Endothelial cell of umbilical vein (primary cell): ENCODE measurements around the gene EP400. TPM values are rescaled to one million over a fixed set of nuclear protein-coding genes. Genes with fewer than 3 reads are reported as not detected.
"Not testable (repeated sequence)": the region's sequence is repeated elsewhere in the genome, so short reads cannot be mapped to it uniquely, and the experiment has no call there.

Source experiments
- BruUV-seq: library from RNA; stranded (reverse); fragments of 400-500 nt; replicated peaks from 2 replicates; lab custom pipeline; 2021; lab: Mats Ljungman, UMichigan
- CTCF ChIA-PET: fragments of 300-600, 350-600 bp; sonication (Branson Sonifier 250); formaldehyde crosslinking; loops from one replicate; lab custom pipeline; 2021; ENCODE audit warnings: antibody characterized with exemption, inconsistent platforms; lab: Charles Lee
- POLR2A ChIA-PET: fragments of 300-600, 350-600 bp; sonication (Branson Sonifier 250); formaldehyde crosslinking; loops from one replicate; lab custom pipeline; 2021; ENCODE audit warnings: antibody characterized with exemption, inconsistent platforms; lab: Charles Lee
- DNase-seq: peaks from one replicate; pipeline ENCODE4 v3.0.0-alpha.2; 2011; ENCODE audit warnings: low read depth, low spot score
- FAIRE-seq: peaks from 2 replicates; lab custom pipeline; 2011; peaks lifted over from hg19 to GRCh38; lab: Jason Lieb, UNC
- H2AFZ ChIP-seq: 2 replicates; pipeline ENCODE4 v1.6.0; 2012; ENCODE audit warnings: low read depth, low read length, control low read depth, inconsistent platforms
- H3K27ac ChIP-seq: 2 replicates; pipeline ENCODE4 v1.5.1; 2011; ENCODE audit warnings: low read depth, mild to moderate bottlenecking, control low read depth, low read length, moderate library complexity; ENCODE audit not compliant: insufficient read depth
- H3K27me3 ChIP-seq, 2 experiments: 2 replicates each; pipeline versions ENCODE4 v1.6.0 to v1.6.1; 2011; ENCODE audit warnings: low read length in 2 of 2, mixed read lengths in 1 of 2; ENCODE audit not compliant: control insufficient read depth in 2 of 2, insufficient read depth in 2 of 2
- H3K36me3 ChIP-seq, 2 experiments: 2 replicates in 1 of 2; 3 replicates in 1 of 2; pipeline ENCODE4 v1.5.1; 2011; ENCODE audit warnings: low read length in 2 of 2, mild to moderate bottlenecking in 1 of 2, moderate library complexity in 1 of 2; ENCODE audit not compliant: control insufficient read depth in 2 of 2, insufficient read depth in 2 of 2; ENCODE audit errors: extremely low read depth in 1 of 2
- H3K4me1 ChIP-seq: 3 replicates; pipeline ENCODE4 v1.5.1; 2011; ENCODE audit warnings: mild to moderate bottlenecking, low read length; ENCODE audit not compliant: control insufficient read depth, insufficient read depth; ENCODE audit errors: extremely low read depth
- H3K4me2 ChIP-seq: 2 replicates; pipeline ENCODE4 v1.6.1; 2011; ENCODE audit warnings: low read length, control low read depth, mixed read lengths; ENCODE audit not compliant: insufficient read depth
- H3K4me3 ChIP-seq, 3 experiments: fragments of 200-600 bp in 1 of 3; sonication (generic), shearing (Covaris generic) in 1 of 3; replicated peaks in 1 of 3; 2 replicates each; pipeline ENCODE4 v1.5.1; 2011 to 2016; ENCODE audit warnings: control low read depth in 3 of 3, low read length in 3 of 3, mild to moderate bottlenecking in 2 of 3, inconsistent platforms in 1 of 3, low read depth in 1 of 3, moderate library complexity in 1 of 3; ENCODE audit not compliant: insufficient read depth in 1 of 3
- H3K79me2 ChIP-seq: 2 replicates; pipeline ENCODE4 v1.6.0; 2012; ENCODE audit warnings: low read length, inconsistent platforms; ENCODE audit not compliant: control insufficient read depth, insufficient read depth
- H3K9ac ChIP-seq: replicated peaks from 2 replicates; pipeline ENCODE3; 2011; ENCODE audit warnings: low read length, control low read depth; ENCODE audit not compliant: insufficient read depth; ENCODE audit errors: extremely low read depth
- H3K9me1 ChIP-seq: replicated peaks from 3 replicates; pipeline ENCODE4 v1.6.0; 2011; ENCODE audit warnings: mild to moderate bottlenecking, low read length; ENCODE audit not compliant: control insufficient read depth, insufficient read depth; ENCODE audit errors: extremely low read depth
- H3K9me3 ChIP-seq: replicated peaks from 2 replicates; pipeline ENCODE4 v1.5.1; 2012; ENCODE audit warnings: low read length, inconsistent platforms; ENCODE audit not compliant: control insufficient read depth, insufficient read depth
- H4K20me1 ChIP-seq: replicated peaks from 2 replicates; pipeline ENCODE3; 2011; ENCODE audit warnings: mild to moderate bottlenecking, low read length; ENCODE audit not compliant: control insufficient read depth, insufficient read depth; ENCODE audit errors: extremely low read depth
- EZH2 ChIP-seq: IDR thresholded peaks from 2 replicates; pipeline ENCODE4 v1.6.1; 2012; ENCODE audit warnings: borderline replicate concordance, low read depth, mild to moderate bottlenecking, moderate library complexity, low read length, inconsistent platforms; ENCODE audit not compliant: severe bottlenecking
- FOS ChIP-seq: IDR thresholded peaks from 2 replicates; pipeline ENCODE4 v1.6.1; 2011; ENCODE audit warnings: mild to moderate bottlenecking, low read length, moderate library complexity, borderline replicate concordance; ENCODE audit not compliant: insufficient read depth
- GATA2 ChIP-seq: IDR thresholded peaks from 2 replicates; pipeline ENCODE4 v1.7.0; 2011; ENCODE audit warnings: low read depth, mild to moderate bottlenecking, moderate library complexity, mixed read lengths, low read length; ENCODE audit not compliant: insufficient read length, insufficient read depth
- JUN ChIP-seq: IDR thresholded peaks from 2 replicates; pipeline ENCODE4 v1.6.1; 2011; ENCODE audit warnings: borderline replicate concordance, low read depth; ENCODE audit not compliant: insufficient read length, insufficient read depth
- MAX ChIP-seq: IDR thresholded peaks from 2 replicates; pipeline ENCODE4 v1.6.1; 2011; ENCODE audit not compliant: insufficient read depth, insufficient read length
- MYC ChIP-seq: IDR thresholded peaks from one replicate; pipeline ENCODE4 v1.6.1; 2011; ENCODE audit warnings: mild to moderate bottlenecking, low read depth, low read length
- POLR2A ChIP-seq: IDR thresholded peaks from 2 replicates; pipeline ENCODE4 v1.6.1; 2012; ENCODE audit warnings: low read depth, mild to moderate bottlenecking, control low read depth, low read length
- POLR2AphosphoS5 ChIP-seq: IDR thresholded peaks from 2 replicates; pipeline ENCODE4 v1.6.1; 2012; ENCODE audit warnings: low read depth, mild to moderate bottlenecking, control low read depth, low read length, moderate library complexity; ENCODE audit not compliant: insufficient read depth
- dilution Hi-C: fragments of 300-500 bp; cut with MboI; formaldehyde crosslinking; loops from one replicate; pipeline ENCODE4 v1.15.0; 2019; ENCODE audit warnings: low sequenced_read_pairs; ENCODE audit not compliant: extremely low pct_ligation_motif_present
- intact Hi-C: fragments of 100-400 bp; cut with micrococcal nuclease; formaldehyde crosslinking; loops from one replicate; pipeline ENCODE4 v1.10.0; 2022
- polyA plus RNA-seq, 4 experiments: library from polyadenylated mRNA; depleted of rRNA in 3 of 4; stranded (reverse) in 3 of 4; unstranded in 1 of 4; fragments of >200 nt; gene quantifications; 2 replicates each; pipeline versions ENCODE4 v1.2.1 to v1.2.3, GENCODE V29; 2011 to 2012; ENCODE audit warnings: missing spikeins in 1 of 4
- total RNA-seq: library from RNA; stranded (reverse); gene quantifications from 2 replicates; pipeline ENCODE4 v1.2.3, GENCODE V29; 2021
- TF ChIP-seq, protein P1 (sequence below), 2 donors: IDR thresholded peaks; 1 replicate in 1 of 2; 2 replicates in 1 of 2; pipeline ENCODE4 v1.5.1; 2011; ENCODE audit warnings: low read length in 2 of 2, mild to moderate bottlenecking in 2 of 2, moderate library complexity in 2 of 2, control low read depth in 1 of 2, inconsistent platforms in 1 of 2, low read depth in 1 of 2; ENCODE audit not compliant: insufficient read depth in 1 of 2; ENCODE audit errors: extremely low read depth in 1 of 2

Gene EP400
- total and polyA plus RNA-seq, 2 donors (not counting 3 experiments of a cell fraction or from before 2014, with no cell fraction given), result 9.0 to 57.7 TPM

DNA sequence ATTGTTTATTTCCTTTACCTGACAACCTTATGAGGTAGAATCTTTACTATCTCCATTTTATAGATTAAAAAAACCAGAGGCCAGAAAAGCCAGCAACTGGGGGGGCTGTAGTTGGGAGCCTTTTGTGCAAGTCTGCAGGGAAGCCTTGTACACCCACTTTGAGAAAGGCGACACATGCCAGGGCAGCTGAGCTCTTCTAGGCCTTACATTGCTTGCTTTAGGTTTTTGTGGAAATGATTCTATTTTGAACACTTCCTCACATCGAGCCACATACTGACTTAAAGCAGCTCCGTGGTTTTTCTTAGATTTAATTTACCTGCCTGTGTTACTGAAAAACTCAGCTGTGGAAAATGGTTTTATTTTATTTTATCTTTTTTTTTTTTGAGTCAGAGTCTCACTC, 34.6 kb downstream of the EP400 start:
- H3K36me3 ChIP-seq, result peaks cover 15 to 32% of the 10 kb centered on the region in 2 experiments
- TF ChIP-seq JUN, result no peak
- TF ChIP-seq FOS, result no peak
- no peak for TF ChIP-seq MYC
- TF ChIP-seq MAX, result no peak
- no peak for TF ChIP-seq POLR2A
- no peak for TF ChIP-seq POLR2AphosphoS5
- no peak for TF ChIP-seq EZH2
- TF ChIP-seq, protein P1, sequence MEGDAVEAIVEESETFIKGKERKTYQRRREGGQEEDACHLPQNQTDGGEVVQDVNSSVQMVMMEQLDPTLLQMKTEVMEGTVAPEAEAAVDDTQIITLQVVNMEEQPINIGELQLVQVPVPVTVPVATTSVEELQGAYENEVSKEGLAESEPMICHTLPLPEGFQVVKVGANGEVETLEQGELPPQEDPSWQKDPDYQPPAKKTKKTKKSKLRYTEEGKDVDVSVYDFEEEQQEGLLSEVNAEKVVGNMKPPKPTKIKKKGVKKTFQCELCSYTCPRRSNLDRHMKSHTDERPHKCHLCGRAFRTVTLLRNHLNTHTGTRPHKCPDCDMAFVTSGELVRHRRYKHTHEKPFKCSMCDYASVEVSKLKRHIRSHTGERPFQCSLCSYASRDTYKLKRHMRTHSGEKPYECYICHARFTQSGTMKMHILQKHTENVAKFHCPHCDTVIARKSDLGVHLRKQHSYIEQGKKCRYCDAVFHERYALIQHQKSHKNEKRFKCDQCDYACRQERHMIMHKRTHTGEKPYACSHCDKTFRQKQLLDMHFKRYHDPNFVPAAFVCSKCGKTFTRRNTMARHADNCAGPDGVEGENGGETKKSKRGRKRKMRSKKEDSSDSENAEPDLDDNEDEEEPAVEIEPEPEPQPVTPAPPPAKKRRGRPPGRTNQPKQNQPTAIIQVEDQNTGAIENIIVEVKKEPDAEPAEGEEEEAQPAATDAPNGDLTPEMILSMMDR (IDR thresholded peaks at IDR 0.05; ENCODE audit: extremely low read depth in 1 of 2, insufficient read depth in 1 of 2, low read depth in 1 of 2, low read length in 2 of 2), result no peak
- no peak for TF ChIP-seq GATA2
- no peak overlapping the region for H3K4me2 ChIP-seq
- DNase-seq (no peak), FAIRE-seq (no peak)
- no peak overlapping the region for H3K27ac ChIP-seq
- H3K9me1 ChIP-seq, result no peaks in the 10 kb centered on the region
- POLR2A ChIA-PET, result no interaction called here
- no peak overlapping the region for H3K4me3 ChIP-seq
- dilution Hi-C loops, result no loop called here
- CTCF ChIA-PET, result no interaction called here
- no peaks in the 10 kb centered on the region for H3K79me2 ChIP-seq
- no peaks in the 10 kb centered on the region for H4K20me1 ChIP-seq
- H3K27me3 ChIP-seq, result no peaks in the 10 kb centered on the region
- no peak overlapping the region for H2AFZ ChIP-seq
- intact Hi-C loops, result no loop called here
- H3K4me1 ChIP-seq, result no peaks in the 10 kb centered on the region
- H3K9me3 ChIP-seq, result no peaks in the 10 kb centered on the region
- no peak overlapping the region for H3K9ac ChIP-seq
- BruUV-seq, result no TSS peak

DNA sequence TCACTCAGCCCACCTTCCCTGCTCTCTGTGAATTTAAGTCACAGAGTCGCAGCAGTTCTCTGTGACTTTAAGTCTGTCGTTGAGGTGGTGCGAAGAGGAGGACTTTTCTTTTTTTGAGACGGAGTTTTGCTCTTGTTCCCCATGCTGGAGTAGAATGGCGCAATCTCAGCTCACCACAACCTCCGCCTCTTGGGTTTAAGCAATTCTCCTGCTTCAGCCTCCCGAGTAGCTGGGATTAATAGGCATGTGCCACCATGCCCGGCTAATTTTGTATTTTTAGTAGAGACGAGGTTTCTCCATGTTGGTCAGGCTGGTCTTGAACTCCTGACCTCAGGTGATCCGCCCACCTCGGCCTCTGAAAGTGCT, 35.8 kb downstream of the EP400 start:
- H3K27ac ChIP-seq, intact Hi-C loops, dilution Hi-C loops, H3K27me3 ChIP-seq, H4K20me1 ChIP-seq, FAIRE-seq, H2AFZ ChIP-seq, H3K9me1 ChIP-seq, H3K79me2 ChIP-seq, DNase-seq, H3K4me3 ChIP-seq, H3K9me3 ChIP-seq, H3K4me1 ChIP-seq, H3K4me2 ChIP-seq, BruUV-seq, H3K9ac ChIP-seq, POLR2A ChIA-PET: not testable (repeated sequence)
- peaks cover 15 to 35% of the 10 kb centered on the region in 2 experiments for H3K36me3 ChIP-seq
- CTCF ChIA-PET, result interaction anchor here (0.8 kb wide), 1 partner anchor 134 kb away, joined by 3 read pairs; no protein-coding TSS in a partner anchor
